ENCODE measurements around the gene DENND5A.

GRCh38 chr11:9130297-9130696 is 134.9 kb downstream of the DENND5A start:
- TF ChIP-seq GATA2 (IDR thresholded peaks at IDR 0.05; ENCODE audit: low read depth, low read length) (no peak), GATA3 (IDR thresholded peaks at IDR 0.05; ENCODE audit: low read depth, low read length) (no peak)
